GM19238 (cell line): ENCODE data around the gene KPTN.

Source experiments
- DNase-seq: peaks from one replicate; pipeline ENCODE4 v3.0.0; 2011; ENCODE audit warnings: low spot score; ENCODE audit not compliant: insufficient read length

The KPTN gene

DNA sequence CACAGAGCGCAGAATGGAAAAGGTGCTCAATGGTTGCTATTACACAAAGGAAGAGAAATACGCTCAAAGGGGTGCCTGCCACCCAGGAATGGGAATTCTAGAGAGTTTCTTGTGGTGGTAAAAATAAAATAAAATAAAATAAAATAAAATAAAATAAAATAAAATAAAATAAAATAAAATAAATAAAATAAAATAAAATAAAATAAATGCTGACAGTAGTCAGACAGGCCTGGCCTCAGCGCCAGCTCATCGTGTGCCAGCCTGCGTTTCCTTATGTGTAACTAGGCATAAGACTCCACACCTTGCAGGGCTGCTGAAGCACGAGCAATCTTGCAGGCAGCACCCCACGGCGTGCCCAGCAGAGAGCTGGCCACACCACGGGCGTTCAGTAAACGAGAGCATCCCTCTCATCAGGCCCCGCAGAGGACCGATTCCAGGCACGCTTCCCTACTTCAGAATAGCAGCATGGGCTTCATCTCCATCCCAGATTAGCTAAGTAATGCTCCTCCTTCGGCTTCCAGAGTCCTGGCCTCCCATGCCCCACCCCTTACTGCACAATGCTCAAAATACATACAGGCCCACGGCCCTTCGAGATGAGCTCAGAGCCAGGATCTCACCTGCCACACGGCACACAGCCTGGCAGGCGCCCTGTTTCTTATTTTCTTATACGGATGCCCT lies 25.3 kb upstream of the KPTN start:
- DNase-seq = no peak

DNA sequence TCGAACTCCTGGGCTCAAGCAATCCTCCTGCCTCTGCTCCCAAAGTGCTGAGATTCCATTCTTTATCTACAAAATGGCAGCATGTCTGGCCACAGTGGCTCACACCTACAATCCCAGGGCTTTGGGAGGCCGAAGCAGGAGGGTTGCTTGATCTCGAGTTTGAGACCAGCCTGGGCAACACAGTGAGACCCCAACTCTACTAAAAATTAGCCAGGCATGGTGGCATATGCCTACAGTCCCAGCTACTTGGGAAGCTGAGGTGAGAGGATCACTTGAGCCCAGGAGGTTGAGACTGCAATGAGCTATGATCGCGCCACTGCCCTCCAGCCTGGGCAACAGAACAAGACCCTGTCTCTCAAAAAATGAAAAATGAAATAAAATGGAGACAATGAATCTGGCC lies 24.7 kb upstream of the KPTN start:
- no peak for DNase-seq

DNA sequence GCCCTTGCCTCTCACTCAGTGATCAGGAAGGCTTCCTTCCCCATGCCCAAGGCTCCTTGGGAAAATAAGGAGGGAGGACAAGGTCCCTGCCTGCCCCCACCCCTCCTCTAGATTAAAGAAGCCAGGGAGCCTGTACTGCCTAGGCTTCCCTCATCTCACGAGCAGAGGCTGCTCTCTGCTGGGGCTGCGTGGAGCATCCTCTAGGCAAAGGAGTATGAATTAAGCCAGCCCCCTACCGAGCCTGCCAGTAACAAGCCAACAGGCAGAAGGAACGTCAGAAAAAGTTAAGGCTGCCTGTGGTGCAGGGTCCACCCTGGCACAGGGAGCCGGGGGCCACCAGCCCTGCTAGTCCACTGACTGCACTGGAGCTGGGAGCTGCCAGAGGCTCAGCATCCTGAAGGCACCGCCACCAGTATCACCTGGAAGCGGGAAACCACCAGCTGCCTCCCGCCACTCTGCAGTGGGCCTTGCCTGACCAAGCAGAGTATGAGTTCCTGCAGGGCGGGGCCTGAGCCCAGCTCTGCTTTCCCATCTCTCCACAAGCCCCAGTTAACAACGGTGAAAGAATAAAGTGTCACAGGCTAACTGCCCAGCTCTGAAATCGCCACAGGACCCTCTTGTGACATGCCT lies 24.0 kb upstream of the KPTN start:
- DNase-seq = no peak

DNA sequence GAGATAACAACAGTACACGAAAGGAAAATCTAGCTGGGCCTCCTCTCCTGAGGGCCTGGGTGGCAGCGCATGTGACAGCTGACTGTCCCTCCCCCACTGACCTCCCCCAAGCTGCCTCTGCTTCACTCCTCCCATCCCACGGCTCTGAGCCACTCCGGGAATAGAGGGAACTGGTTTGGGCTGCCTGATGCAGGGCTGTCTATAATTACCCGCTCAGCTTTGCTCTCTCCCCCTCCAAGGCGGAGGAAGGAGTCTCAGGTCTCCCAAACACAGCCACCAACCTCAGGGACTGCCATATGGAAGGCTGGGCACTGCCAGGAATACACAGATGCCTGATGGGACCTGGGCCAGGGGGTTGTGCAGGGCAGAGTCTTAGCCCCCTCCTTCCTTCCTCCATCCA lies 23.0 kb upstream of the KPTN start:
- DNase-seq = no peak

DNA sequence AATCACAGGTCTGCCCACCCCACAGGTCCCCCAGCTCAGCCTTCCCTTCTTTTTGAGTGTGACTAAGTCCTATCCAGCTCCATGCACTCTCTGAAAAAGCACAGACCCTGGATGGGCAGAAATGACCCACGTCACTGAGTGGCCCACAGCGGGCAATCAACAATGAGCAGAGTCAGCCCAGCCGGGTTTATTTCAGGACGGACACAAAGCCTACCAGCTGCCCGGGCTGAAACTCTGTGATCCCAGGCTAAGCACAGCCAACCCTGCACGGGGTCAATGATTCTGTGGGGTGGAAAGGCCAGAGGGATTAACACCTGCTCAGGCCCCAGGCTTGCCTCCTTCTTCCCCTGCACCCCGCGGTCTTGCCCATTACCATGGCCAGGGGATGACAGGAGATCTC lies 22.4 kb upstream of the KPTN start:
- no peak for DNase-seq

DNA sequence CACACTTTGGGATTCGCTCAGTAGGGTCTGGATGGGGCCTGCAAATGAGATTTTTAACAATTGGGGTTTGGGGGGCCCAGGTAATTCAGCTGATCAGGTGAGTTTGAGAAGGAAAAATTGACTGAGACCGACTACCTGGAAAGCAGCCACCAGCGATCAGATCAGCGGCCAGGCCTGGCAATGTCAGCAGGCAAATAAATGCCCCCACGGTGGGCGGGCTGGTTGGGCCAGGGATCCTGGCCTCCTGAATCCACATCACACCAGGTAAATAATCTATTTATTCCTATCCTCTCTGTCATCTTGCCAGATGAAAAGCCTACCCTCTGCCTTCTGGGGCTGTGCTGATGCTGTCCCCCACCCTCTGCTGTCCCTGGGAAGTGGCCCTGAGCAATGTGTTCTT lies 21.5 kb upstream of the KPTN start:
- DNase-seq = no peak

DNA sequence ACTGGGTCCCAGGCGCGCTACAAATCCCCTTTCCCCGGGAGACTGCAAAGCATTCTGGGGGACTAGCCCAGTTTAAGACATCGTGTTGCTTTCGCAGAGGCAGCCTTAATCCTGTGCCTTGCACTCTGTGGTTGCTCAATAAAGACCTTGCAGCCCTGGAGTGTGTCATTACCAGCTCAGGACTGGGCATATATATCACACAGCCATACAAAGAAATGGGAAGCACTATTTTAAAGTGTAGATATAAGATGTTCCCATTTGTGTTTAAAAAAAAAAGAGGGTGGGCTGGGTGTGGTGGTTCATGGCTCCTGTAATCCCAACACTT lies 19.8 kb upstream of the KPTN start:
- no peak for DNase-seq

DNA sequence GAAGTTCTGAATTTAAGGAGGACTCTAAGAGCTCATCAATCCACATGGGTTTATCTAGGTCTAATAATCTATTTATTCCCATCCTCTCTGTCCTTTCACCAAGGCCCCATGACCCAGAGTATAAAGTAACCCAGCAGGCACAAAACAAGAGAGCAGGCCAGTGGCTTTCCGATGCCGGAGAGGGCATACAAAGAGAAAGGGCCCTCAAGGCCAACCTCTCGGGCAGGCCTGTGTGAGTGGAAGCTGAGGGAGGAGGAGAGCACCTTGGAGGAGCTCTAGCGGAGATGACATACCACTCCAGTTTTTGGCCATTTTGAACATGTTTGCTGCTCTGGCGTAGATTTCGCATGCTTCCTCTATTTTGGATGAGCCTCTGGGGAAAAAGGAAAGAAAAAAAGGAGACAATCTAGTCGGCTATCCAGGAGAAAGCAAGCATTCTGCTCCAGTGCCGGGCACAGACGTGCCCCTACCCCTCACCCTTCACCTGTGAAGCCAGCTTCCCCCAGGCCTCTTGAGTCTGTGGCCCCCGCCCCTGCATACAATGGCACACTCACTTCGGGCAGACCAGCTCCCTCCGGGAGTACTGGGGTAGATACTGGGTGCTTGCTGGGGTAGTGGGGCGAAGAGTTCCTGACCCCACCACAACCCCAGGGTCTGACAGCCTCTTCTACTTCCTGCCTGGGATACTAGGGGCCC lies 19.3 kb upstream of the KPTN start:
- DNase-seq = no peak

DNA sequence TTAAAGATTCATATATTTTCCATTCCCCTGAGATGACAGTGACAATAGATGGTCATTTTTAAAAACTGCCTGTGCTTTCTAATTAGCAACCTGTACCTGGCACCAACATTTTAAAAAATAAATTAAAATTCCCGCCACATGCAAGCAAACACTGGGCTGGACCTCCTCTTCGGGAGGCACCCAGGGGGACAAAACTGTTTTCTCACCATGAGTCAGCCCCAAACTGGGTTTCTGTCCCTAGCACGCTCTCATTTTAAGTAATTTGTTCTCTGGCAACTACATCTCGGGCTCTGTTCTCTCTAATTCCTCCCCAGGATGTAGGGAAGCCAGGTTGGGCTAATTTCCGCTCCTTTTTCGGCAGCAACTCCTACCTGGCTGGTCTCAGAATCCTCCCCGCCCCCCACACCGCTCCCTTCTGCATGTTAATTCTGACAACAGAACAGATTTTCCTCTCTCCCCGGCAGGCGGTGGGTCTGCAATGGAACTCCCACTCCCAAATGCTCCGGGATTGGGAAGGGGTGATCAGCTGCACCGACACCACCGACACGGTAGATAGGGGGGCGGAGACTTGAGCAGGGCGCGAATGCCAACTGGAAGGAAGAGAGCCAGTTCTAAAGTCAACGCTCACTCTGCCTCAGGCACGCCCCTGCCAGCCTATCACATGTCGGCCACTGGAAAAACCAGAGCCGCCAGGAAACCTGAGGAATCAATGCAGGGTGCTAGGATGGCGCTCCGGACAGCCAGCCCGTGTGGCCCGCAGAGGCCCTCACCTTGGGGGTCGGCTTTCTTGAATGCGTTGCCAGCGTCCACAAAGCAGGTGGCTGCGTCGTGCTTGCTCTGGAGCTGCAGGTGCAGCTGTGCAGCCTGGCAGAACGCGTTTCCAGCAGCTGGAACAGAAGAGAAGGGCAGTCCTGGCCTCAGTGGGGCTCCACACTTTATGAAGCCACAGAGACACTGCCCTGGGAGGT lies 16.1 kb upstream of the KPTN start:
- DNase-seq = no peak

DNA sequence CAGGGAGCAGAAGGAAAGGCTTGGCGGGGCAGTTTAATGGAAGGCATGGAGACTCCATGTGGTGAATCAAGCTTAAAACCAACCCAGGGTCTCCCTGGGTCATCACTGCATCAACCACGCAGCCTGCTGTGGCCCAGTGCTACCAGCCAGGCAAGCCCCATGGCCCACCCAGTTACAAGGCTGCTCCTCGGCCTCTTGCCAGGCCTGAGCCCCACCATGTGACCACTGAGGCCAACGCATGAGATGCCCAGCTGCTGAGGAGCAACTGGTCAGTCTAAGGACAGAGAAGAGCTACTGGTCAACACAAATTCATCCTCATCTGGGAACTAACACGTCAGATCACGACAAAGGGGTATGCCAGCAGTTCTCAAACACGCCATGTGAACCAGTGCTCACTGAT lies 15.4 kb upstream of the KPTN start:
- DNase-seq = no peak

DNA sequence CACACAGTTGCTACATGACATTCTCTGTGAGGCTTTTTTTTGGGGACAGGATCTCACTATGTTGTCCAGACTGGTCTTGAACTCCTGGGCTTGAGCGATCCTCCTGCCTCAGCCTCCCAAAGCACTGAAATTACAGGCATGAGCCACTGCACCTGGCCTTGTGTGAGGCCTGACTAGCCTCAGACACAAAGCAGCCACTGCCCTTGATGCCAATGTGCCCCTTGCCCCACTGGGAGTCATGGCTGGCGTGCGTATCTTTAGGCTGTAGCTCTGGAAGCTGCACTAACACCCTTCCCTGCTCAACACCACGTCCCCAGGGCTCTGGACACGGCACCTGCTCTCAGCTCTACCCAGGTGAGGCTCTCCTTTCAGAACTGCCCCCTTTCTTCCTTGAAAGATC lies 14.5 kb upstream of the KPTN start:
- no peak for DNase-seq

DNA sequence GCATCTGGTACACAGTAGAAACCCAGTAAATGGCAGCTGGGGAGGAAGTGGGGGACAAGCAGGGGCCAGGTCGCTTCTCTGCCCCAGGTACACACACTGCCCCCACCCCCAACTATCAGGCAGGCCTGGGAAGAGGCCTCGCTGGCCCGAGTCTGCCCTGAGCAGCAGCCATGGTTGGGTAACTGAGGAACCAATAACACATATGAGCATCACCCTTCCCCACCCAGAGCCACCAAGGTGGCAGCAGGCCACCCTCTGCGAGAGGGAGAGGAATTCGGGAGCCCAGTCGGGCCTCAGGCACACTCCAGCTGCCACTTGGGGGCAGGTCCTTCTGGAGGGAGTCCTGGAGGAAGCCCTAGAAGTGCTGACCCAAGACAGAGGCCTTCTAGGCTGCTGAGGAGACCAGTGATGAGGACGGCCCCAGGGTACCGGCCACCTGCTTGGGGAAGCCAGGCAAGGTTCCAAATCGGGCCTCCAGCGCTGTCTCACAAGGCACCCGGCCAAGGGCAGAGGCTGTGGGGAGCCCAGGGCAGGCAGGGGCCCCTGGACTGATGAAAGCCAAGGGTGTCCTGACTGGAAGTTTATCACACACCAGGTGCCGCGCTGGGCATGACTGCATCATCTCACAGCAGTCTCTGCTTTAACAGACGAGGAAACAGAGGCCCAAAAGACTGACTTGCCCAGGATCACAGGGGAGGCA lies 14.0 kb upstream of the KPTN start:
- no peak for DNase-seq

DNA sequence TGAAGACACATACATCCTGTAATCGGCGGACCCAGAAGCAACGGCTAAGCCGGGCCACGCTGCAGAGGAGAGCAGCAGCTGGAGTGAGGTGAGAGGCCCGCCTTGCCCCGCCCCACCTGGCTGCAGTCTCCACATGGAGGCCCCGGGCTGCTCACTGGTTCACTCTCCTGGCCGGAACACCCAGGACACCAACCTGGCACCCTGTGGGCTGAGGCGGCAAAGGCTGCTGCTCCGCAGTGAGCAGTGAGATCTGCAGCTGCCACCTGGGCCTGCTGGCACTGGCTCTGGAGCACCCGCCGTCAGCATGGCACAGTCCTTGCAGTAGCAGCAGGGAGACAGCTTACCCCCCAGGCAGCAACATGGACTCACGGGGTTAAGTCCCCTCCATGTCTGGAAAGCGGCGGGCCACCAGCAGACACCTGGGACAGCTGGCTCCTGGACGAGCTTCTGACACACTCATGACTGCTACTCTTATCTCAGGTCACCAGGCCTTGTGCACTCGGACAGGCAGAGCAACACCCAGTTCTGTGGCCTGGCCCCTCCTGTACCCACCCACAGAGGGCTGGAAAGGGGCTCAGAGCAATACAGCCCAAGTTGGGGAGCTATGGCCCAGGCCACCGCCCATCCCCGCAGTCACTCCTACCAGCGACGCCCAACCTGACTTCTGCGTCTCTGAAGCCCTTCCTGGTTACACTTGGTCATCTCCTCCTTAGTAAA lies 13.2 kb upstream of the KPTN start:
- DNase-seq = no peak

DNA sequence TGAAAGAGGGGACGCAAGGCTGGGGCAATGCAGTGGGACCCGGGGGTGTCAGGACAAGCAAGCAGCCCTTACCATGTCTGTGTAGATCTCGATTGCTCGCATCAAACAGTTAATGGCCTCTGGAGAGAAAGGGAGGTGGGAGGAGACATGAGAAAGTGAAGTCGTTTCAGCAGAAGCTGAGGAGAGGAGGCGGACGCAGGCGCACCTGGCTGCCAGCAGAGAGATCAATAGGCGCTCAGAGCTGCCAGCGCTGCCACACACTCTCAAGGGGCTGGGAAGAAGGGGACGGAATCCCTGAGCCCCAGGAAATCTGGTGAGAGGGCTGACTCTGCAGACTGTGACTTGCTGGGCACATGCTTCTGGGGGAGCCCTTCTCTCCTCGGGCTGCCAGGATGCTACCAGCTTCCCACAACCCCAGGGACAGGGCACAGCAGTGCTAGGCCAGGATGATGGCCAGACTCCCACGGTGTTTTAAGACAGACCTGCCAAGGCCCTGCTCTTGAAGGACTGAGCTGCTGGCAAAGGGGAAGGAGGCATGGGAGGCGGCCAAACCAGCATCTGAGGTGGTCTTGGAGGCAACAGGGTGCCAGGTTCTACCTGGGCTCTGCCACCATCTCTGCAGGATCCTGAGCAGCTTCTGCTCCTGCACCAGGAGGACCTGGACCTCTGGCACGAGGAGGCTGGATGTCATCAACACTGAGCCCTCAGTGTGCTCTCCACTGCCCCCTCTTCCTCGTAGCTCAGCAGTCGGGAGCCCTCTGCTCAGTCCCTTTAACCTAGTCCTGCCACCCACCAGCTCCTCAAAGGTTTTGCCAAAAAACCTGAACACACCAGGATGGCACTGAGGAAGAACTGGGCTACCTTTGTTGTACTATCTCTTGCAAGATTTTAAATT lies 11.7 kb upstream of the KPTN start:
- DNase-seq = no peak

DNA sequence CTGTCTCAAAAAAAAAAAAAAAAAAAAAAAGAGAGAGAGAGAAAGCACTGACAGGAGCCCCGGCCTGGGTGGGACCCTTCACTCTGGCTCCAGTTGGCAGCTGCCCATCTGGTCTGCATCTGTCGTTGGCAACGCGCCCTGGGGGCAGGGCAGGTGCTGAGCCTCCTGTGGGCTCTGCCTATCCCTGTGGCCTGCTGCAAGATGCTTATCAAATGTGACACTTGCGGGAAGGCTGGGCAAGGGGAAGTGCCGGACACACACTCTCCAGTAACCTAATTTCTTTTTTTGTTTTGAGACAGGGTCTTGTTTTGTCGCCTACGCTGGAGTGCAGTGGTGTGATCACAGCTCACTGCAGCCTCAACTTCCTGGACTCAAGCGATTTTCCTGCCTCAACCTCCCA lies 10.7 kb upstream of the KPTN start:
- no peak for DNase-seq

DNA sequence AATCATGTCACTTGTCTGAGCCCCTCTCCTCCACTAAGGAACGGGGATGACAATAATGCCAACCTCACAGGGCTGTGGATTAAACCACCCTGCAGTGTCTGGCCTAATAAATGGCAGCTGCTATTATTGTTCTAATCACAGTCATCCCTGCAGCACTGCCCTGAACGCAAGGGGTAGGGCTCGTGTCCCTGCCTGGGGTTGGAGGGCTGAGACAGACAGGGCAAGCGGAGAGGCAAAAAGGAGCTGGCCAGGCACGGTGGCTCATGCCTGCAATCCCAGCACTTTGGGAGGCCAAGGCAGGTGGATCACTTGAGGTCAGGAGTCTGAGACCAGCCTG lies 10.2 kb upstream of the KPTN start:
- DNase-seq = no peak

DNA sequence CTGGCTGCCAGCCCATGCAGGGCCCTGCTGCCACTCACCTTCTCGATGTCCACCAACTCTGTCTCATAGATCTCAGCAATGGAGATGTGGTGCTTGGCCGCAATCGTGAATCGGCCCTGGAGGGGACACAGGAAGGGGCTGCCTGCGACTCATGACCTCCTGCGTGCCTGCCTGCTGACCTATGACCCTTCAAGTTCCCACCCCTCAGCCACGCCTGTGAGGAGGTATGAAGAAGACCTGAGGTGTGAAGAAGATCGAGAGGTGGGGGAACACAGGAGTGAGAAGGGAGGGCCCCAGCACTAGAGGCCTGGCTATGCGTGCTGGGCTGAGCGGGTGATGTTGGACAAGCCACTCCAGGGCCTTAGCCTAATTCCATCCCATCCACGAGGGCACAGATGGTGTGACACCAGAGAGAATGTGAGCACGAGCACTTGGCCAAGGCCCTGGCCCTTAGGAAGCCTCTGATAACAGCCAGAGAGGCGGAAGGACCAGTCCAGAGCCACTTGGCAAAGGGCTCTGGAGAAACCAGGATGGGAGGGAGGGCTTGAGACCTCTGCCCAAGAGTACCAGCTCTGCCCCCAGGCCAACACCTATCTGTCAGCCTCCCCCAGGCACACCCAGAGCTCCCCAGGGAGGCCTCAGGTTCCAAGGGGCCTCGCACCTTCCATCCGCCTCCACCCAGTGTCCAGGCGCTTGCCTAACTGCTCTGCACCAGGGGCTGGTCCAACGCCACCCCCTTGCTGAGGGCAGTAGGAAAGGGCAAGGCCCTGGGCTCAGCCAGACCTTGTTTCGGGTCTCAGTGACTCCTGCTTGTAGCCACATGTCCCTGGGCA lies 9.6 kb upstream of the KPTN start:
- DNase-seq = no peak

DNA sequence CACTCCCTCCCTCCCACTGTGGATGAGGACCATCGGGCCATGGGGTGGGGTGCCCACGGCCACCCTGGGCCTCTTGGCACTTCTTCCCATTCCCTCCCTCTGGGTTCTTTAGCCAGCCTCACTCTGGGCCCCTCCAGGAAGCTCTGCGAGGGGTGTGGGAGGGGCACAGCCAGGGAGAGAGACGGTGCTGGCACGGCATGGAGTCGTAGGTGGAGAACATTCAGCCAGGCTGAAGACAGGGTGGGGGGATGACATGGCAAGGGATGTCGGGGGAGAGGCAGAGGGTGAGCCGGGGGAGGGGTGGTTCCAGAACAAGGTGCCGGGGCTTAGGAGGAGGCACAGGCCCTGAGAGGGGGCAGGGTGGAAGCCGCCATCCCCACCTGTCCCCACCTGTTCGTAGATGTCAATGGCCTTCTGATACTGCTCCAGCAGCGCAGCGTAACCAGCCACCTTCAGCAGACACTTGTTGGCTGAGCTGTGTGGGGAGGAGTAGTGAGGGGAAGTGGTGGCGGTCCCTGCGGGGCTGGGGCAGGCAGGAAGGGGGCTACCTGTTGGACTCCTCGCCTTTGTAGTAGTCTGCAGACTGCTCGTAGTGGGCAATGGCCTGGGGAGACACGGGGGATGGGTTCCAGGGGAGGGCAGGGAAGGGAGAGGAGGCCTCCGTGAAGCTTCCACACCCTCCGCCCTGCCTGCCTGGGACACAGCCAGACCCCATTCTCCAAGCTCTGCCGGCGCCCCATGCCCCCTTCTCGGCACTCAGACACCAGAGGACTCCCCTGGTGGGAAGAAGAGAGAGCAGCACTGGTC lies 8.8 kb upstream of the KPTN start:
- no peak for DNase-seq
